ENCODE data around the gene NECTIN4. TPM values are rescaled to one million over a fixed set of nuclear protein-coding genes. Genes with fewer than 3 reads are reported as not detected.

The NECTIN4 gene
- total and polyA plus RNA-seq, 2 of the 13 experiments (the other 11 are each of a cell fraction or from before 2014, with no cell fraction given) = 5.9 to 12.4 TPM

- TF ChIP-seq ZNF33A (CRISPR knock-in tag; IDR thresholded peaks at IDR 0.05; ENCODE audit: borderline replicate concordance) (no peak), ZNF619 (CRISPR knock-in tag; IDR thresholded peaks at IDR 0.05) (no peak), CC2D1A (CRISPR knock-in tag; IDR thresholded peaks at IDR 0.05) (no peak), KLF12 (CRISPR knock-in tag; IDR thresholded peaks at IDR 0.05; ENCODE audit: borderline replicate concordance) (no peak), ZNF629 (CRISPR knock-in tag; conservative IDR thresholded peaks at IDR 0.05) (no peak), YEATS2 (CRISPR knock-in tag; IDR thresholded peaks at IDR 0.05; ENCODE audit: borderline replicate concordance) (no peak; the same call in 1 of the 2 replicates), KAT8 (CRISPR knock-in tag; IDR thresholded peaks at IDR 0.05) (no peak), KDM4B (CRISPR knock-in tag; IDR thresholded peaks at IDR 0.05) (no peak), DR1 (CRISPR knock-in tag; IDR thresholded peaks at IDR 0.05) (no peak), ZFP41 (CRISPR knock-in tag; IDR thresholded peaks at IDR 0.05; ENCODE audit: borderline replicate concordance) (no peak), STAG1 (CRISPR knock-in tag; IDR thresholded peaks at IDR 0.05) (no peak), MED13 (CRISPR knock-in tag; IDR thresholded peaks at IDR 0.05) (no peak), ZNF644 (CRISPR knock-in tag; IDR thresholded peaks at IDR 0.05; ENCODE audit: low read depth) (no peak), CREB3 (CRISPR knock-in tag; IDR thresholded peaks at IDR 0.05) (no peak), PCBP1 (IDR thresholded peaks at IDR 0.05; ENCODE audit: borderline replicate concordance, low read depth, low read length) (no peak), TCF7 (IDR thresholded peaks at IDR 0.05; ENCODE audit: low read depth) (no peak), REXO4 (CRISPR knock-in tag; IDR thresholded peaks at IDR 0.05; ENCODE audit: borderline replicate concordance) (no peak), RFXANK (CRISPR knock-in tag; IDR thresholded peaks at IDR 0.05) (no peak), ZEB1 (IDR thresholded peaks at IDR 0.05; ENCODE audit: insufficient replicate concordance, low read depth) (no peak), ZNF337 (CRISPR knock-in tag; IDR thresholded peaks at IDR 0.05; ENCODE audit: borderline replicate concordance, low read depth) (no peak)
- TF ChIP-seq, protein P1, sequence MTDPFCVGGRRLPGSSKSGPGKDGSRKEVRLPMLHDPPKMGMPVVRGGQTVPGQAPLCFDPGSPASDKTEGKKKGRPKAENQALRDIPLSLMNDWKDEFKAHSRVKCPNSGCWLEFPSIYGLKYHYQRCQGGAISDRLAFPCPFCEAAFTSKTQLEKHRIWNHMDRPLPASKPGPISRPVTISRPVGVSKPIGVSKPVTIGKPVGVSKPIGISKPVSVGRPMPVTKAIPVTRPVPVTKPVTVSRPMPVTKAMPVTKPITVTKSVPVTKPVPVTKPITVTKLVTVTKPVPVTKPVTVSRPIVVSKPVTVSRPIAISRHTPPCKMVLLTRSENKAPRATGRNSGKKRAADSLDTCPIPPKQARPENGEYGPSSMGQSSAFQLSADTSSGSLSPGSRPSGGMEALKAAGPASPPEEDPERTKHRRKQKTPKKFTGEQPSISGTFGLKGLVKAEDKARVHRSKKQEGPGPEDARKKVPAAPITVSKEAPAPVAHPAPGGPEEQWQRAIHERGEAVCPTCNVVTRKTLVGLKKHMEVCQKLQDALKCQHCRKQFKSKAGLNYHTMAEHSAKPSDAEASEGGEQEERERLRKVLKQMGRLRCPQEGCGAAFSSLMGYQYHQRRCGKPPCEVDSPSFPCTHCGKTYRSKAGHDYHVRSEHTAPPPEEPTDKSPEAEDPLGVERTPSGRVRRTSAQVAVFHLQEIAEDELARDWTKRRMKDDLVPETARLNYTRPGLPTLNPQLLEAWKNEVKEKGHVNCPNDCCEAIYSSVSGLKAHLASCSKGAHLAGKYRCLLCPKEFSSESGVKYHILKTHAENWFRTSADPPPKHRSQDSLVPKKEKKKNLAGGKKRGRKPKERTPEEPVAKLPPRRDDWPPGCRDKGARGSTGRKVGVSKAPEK (CRISPR knock-in tag; IDR thresholded peaks at IDR 0.05; ENCODE audit: borderline replicate concordance) = no peak
- TF ChIP-seq, protein P2, sequence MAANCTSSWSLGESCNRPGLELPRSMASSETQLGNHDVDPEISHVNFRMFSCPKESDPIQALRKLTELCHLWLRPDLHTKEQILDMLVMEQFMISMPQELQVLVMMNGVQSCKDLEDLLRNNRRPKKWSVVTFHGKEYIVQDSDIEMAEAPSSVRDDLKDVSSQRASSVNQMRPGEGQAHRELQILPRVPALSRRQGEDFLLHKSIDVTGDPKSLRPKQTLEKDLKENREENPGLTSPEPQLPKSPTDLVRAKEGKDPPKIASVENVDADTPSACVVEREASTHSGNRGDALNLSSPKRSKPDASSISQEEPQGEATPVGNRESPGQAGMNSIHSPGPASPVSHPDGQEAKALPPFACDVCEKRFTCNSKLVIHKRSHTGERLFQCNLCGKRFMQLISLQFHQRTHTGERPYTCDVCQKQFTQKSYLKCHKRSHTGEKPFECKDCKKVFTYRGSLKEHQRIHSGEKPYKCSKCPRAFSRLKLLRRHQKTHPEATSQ (CRISPR knock-in tag; IDR thresholded peaks at IDR 0.05; ENCODE audit: borderline replicate concordance) = no peak
- TF ChIP-seq, protein P3, sequence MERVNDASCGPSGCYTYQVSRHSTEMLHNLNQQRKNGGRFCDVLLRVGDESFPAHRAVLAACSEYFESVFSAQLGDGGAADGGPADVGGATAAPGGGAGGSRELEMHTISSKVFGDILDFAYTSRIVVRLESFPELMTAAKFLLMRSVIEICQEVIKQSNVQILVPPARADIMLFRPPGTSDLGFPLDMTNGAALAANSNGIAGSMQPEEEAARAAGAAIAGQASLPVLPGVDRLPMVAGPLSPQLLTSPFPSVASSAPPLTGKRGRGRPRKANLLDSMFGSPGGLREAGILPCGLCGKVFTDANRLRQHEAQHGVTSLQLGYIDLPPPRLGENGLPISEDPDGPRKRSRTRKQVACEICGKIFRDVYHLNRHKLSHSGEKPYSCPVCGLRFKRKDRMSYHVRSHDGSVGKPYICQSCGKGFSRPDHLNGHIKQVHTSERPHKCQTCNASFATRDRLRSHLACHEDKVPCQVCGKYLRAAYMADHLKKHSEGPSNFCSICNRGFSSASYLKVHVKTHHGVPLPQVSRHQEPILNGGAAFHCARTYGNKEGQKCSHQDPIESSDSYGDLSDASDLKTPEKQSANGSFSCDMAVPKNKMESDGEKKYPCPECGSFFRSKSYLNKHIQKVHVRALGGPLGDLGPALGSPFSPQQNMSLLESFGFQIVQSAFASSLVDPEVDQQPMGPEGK (CRISPR knock-in tag; IDR thresholded peaks at IDR 0.05) = peak; percentile 57
These were observed 6.2 kb downstream of the NECTIN4 start (continued) for GRCh38 chr1:161082996-161083747.

All from HepG2 (cell line).